ENCODE data around the gene SYNM. TPM values are rescaled to one million over a fixed set of nuclear protein-coding genes. Genes with fewer than 3 reads are reported as not detected.

The SYNM gene, protein sequence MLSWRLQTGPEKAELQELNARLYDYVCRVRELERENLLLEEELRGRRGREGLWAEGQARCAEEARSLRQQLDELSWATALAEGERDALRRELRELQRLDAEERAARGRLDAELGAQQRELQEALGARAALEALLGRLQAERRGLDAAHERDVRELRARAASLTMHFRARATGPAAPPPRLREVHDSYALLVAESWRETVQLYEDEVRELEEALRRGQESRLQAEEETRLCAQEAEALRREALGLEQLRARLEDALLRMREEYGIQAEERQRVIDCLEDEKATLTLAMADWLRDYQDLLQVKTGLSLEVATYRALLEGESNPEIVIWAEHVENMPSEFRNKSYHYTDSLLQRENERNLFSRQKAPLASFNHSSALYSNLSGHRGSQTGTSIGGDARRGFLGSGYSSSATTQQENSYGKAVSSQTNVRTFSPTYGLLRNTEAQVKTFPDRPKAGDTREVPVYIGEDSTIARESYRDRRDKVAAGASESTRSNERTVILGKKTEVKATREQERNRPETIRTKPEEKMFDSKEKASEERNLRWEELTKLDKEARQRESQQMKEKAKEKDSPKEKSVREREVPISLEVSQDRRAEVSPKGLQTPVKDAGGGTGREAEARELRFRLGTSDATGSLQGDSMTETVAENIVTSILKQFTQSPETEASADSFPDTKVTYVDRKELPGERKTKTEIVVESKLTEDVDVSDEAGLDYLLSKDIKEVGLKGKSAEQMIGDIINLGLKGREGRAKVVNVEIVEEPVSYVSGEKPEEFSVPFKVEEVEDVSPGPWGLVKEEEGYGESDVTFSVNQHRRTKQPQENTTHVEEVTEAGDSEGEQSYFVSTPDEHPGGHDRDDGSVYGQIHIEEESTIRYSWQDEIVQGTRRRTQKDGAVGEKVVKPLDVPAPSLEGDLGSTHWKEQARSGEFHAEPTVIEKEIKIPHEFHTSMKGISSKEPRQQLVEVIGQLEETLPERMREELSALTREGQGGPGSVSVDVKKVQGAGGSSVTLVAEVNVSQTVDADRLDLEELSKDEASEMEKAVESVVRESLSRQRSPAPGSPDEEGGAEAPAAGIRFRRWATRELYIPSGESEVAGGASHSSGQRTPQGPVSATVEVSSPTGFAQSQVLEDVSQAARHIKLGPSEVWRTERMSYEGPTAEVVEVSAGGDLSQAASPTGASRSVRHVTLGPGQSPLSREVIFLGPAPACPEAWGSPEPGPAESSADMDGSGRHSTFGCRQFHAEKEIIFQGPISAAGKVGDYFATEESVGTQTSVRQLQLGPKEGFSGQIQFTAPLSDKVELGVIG (N-terminal part only)
- total RNA-seq: 3.4 TPM
- polyA plus RNA-seq: 10.5 TPM
- long read RNA-seq, donor 1: 0 reads
- long read RNA-seq, donor 2: 0 reads
- long read RNA-seq, donor 3, full-length matches to known transcripts: 1 of 1 reads
- long read RNA-seq, donor 3, partial matches to known transcripts: 0 of 1 reads
- long read RNA-seq, donor 3, other reads (novel, unspliced or antisense): 0 of 1 reads
- long read RNA-seq, donor 4, full-length matches to known transcripts: 2 of 2 reads
- long read RNA-seq, donor 4, partial matches to known transcripts: 0 of 2 reads
- long read RNA-seq, donor 4, other reads (novel, unspliced or antisense): 0 of 2 reads
- long read RNA-seq, donor 5, full-length matches to known transcripts: 2 of 2 reads
- long read RNA-seq, donor 5, partial matches to known transcripts: 0 of 2 reads
- long read RNA-seq, donor 5, other reads (novel, unspliced or antisense): 0 of 2 reads
- long read RNA-seq, donor 6, full-length matches to known transcripts: 2 of 2 reads
- long read RNA-seq, donor 6, partial matches to known transcripts: 0 of 2 reads
- long read RNA-seq, donor 6, other reads (novel, unspliced or antisense): 0 of 2 reads
- long read RNA-seq, donor 7: 0 reads
- long read RNA-seq, donor 8: 0 reads
- long read RNA-seq, donor 9, full-length matches to known transcripts: 3 of 3 reads
- long read RNA-seq, donor 9, partial matches to known transcripts: 0 of 3 reads
- long read RNA-seq, donor 9, other reads (novel, unspliced or antisense): 0 of 3 reads
- long read RNA-seq, donor 10, full-length matches to known transcripts: 1 of 1 reads
- long read RNA-seq, donor 10, partial matches to known transcripts: 0 of 1 reads
- long read RNA-seq, donor 10, other reads (novel, unspliced or antisense): 0 of 1 reads

DNA sequence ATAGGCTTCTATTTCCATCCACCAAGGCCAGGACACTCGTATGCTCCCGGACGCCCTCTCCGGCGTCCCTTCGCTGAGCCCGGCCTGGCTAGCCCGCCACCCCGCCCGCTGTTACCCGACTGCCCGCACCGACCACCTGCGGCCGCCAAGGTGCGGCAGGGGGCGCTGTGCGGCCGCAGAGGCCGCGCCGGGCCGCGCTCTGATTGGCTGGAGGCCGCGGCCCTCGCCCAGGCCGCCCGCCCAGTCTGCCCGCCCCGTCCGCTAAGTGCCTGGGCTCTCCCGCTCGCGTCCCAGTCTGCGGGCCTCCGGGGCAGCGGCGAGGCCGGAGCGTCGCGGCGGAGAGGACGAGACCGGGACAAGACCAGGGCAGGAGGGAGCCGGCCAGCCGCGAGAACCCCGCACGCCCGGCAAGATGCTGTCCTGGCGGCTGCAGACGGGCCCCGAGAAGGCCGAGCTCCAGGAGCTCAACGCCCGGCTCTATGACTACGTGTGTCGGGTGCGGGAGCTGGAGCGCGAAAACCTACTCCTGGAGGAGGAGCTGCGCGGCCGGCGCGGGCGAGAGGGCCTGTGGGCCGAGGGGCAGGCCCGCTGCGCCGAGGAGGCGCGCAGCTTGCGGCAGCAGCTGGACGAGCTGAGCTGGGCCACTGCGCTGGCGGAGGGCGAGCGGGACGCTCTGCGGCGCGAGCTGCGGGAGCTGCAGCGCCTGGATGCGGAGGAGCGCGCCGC is at the start of gene SYNM:
SYNM (plus strand) TSS at position 293 of the 726 bp plus-strand sequence; CDS start at position 413, 120 bp downstream.
- Histone ChIP-seq H3K36me3 (ENCODE audit: control insufficient read depth in 2 of 2, insufficient read depth in 2 of 2, low read length in 1 of 2) (no peaks in the 10 kb centered on the region), H3K9me3 (ENCODE audit: control insufficient read depth in 2 of 2, insufficient read depth in 1 of 2, low read length in 1 of 2) (peaks cover 0 to 5% of the 10 kb centered on the region in 2 donors), H3K27me3 (ENCODE audit: control insufficient read depth in 2 of 2, insufficient read depth in 1 of 2, low read length in 1 of 2) (peaks cover 24 to 67% of the 10 kb centered on the region in 2 donors), H3K4me3 (ENCODE audit: low read length in 2 of 2) (peak within 1 kb of the TSS; percentile 32 to 58), H3K27ac (ENCODE audit: low read depth in 1 of 2, low read length in 1 of 2) (peak within 1 kb of the TSS in 1 of 2 donors; percentile 18), H3K4me1 (ENCODE audit: control insufficient read depth in 2 of 2, insufficient read depth in 2 of 2, low read length in 2 of 2) (peaks cover 15 to 16% of the 10 kb centered on the region in 2 donors)
- peak in 4 of 9 donors; percentile 18 to 47 (median 38) for DNase-seq (ENCODE audit: low read depth in 6 of 9, low spot score in 9 of 9)
- WGBS: 2% methylated on average over 91 of the region's 91 CpGs

DNA sequence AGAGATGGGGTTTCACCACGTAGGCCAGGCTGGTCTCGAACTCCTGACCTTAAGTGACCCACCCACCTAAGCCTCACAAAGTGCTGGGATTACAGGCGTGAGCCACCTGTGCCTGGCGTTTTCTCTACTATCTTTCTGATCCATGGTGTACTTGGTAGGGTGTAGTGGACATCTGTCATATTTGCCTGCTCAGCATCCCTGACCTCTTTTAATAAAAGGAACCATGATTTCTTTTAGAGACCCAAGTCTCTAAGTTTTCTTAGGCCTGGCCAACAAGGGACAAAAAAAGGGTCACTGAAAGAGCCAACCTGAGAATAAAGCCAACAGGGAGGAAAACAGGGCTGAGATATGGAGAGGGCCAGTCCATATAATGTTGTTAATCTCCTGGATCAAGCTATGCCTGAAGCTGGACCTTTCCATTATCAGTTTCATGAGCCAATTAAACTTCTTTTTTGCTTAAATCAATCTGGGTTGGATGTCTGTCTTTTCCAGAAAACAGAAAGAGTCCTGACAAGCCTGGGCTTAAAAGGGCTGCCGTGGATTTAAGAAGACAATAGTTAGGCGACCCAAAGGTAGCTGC is 49.2 kb upstream of the SYNM start:
- Histone ChIP-seq H3K27me3 (ENCODE audit: control insufficient read depth in 2 of 2, insufficient read depth in 1 of 2, low read length in 1 of 2) (peaks cover 0 to 8% of the 10 kb centered on the region in 2 donors), H3K36me3 (ENCODE audit: control insufficient read depth in 2 of 2, insufficient read depth in 2 of 2, low read length in 1 of 2) (no peaks in the 10 kb centered on the region), H3K4me1 (ENCODE audit: control insufficient read depth in 2 of 2, insufficient read depth in 2 of 2, low read length in 2 of 2) (peaks cover 12 to 31% of the 10 kb centered on the region in 2 donors), H3K4me3 (ENCODE audit: low read length in 2 of 2) (no peak overlapping the region), H3K9me3 (ENCODE audit: control insufficient read depth in 2 of 2, insufficient read depth in 1 of 2, low read length in 1 of 2) (no peaks in the 10 kb centered on the region), H3K27ac (ENCODE audit: low read depth in 1 of 2, low read length in 1 of 2) (no peak overlapping the region)
- WGBS: 80% methylated on average over 6 of the region's 6 CpGs
- DNase-seq (ENCODE audit: low read depth in 6 of 9, low spot score in 9 of 9): no peak

DNA sequence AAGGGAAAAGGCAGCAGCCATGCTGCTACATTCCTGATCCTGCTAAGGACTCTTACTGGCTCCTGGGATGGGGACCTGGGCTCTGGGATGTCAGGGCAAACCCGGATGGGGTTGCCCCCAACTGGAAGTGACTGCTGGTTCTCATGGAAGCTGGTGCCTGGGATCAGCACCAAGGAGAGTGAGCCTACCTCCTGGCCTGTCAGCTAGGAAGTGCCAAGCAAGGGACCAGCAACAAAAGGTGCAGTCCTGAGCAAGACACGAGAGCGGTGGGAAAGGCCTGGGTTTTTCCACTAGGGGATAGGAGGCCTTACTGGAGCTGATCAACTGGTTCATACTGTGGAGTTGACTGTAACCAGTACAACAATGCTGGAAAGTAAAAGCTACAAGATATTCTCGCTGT is 47.9 kb upstream of the SYNM start:
- Histone ChIP-seq H3K4me3 (ENCODE audit: low read length in 2 of 2) (no peak overlapping the region), H3K27me3 (ENCODE audit: control insufficient read depth in 2 of 2, insufficient read depth in 1 of 2, low read length in 1 of 2) (peaks cover 0 to 8% of the 10 kb centered on the region in 2 donors), H3K9me3 (ENCODE audit: control insufficient read depth in 2 of 2, insufficient read depth in 1 of 2, low read length in 1 of 2) (no peaks in the 10 kb centered on the region), H3K27ac (ENCODE audit: low read depth in 1 of 2, low read length in 1 of 2) (peak overlapping the region in 1 of 2 donors; percentile 61), H3K4me1 (ENCODE audit: control insufficient read depth in 2 of 2, insufficient read depth in 2 of 2, low read length in 2 of 2) (peaks cover 11 to 28% of the 10 kb centered on the region in 2 donors), H3K36me3 (ENCODE audit: control insufficient read depth in 2 of 2, insufficient read depth in 2 of 2, low read length in 1 of 2) (no peaks in the 10 kb centered on the region)
- WGBS: 95% methylated on average over 4 of the region's 4 CpGs
- DNase-seq (ENCODE audit: low read depth in 6 of 9, low spot score in 9 of 9): no peak

DNA sequence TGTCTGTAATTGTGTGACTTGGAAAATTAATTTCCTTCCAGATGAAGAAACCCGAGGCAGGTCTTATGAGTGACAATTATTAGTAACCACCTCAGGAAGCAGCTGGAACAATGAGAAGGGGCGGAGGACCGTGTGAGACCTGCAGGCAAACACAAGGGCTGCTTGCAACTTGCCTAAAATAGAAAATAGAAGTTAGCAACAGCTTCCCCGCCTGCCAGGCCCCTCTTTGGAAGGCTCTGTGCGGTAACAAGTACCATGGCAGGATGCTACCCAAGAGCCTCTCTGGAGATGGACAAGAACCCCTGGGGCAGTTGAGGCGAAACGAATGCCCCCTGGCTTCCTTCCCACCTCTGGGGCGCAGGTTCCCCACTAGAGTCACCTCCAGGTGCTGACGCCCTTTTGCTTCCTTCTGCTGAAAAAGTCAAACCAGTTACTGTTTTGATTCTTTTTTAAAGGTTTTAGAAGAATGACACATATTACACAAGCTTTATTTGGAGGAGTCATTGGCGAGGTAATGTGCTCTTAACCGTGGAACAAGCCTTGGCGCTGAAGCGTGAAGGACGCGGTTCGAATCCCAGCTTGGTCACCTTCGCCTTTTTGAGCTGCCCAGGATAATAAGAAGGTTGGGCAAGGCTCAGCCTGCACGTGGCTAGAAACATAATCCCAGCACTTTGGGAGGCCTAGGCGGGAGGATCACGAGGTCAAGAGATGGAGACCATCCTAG is 47.0 kb upstream of the SYNM start:
- peaks cover 0 to 8% of the 10 kb centered on the region in 2 donors for H3K27me3 ChIP-seq (ENCODE audit: control insufficient read depth in 2 of 2, insufficient read depth in 1 of 2, low read length in 1 of 2)
- peak overlapping the region; percentile 60 to 75 for H3K27ac ChIP-seq (ENCODE audit: low read depth in 1 of 2, low read length in 1 of 2)
- H3K36me3 ChIP-seq (ENCODE audit: control insufficient read depth in 2 of 2, insufficient read depth in 2 of 2, low read length in 1 of 2): no peaks in the 10 kb centered on the region
- peaks cover 8 to 24% of the 10 kb centered on the region in 2 donors for H3K4me1 ChIP-seq (ENCODE audit: control insufficient read depth in 2 of 2, insufficient read depth in 2 of 2, low read length in 2 of 2)
- no peaks in the 10 kb centered on the region for H3K9me3 ChIP-seq (ENCODE audit: control insufficient read depth in 2 of 2, insufficient read depth in 1 of 2, low read length in 1 of 2)
- no peak overlapping the region for H3K4me3 ChIP-seq (ENCODE audit: low read length in 2 of 2)
- 46% methylated on average over 20 of the region's 20 CpGs for WGBS
- peak in 1 of 9 donors; percentile 51 for DNase-seq (ENCODE audit: low read depth in 6 of 9, low spot score in 9 of 9)

DNA sequence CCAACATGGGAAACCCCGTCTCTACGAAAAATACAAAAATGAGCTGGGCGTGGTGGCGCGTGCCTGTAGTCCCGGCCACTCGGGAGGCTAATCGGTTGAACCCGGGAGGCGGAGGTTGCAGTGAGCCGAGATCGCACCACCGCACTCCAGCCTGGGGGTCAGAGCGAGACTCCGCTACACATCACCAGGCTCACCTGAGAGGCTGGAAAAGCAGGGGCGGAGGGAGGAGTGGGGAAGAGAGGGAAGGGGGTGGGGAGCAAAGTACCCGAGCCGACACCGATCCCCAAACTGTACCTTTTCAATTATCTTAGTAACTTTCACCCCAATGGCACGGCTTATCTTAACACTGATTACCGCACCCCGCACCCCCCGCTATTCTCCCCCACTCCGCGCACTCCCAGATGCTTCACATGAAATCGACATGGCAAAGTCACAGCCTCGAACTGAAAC is 46.4 kb upstream of the SYNM start:
- H3K27ac ChIP-seq (ENCODE audit: low read depth in 1 of 2, low read length in 1 of 2): peak overlapping the region; percentile 45 to 46
- peaks cover 8 to 24% of the 10 kb centered on the region in 2 donors for H3K4me1 ChIP-seq (ENCODE audit: control insufficient read depth in 2 of 2, insufficient read depth in 2 of 2, low read length in 2 of 2)
- 54% methylated on average over 27 of the region's 27 CpGs for WGBS
- H3K9me3 ChIP-seq (ENCODE audit: control insufficient read depth in 2 of 2, insufficient read depth in 1 of 2, low read length in 1 of 2): no peaks in the 10 kb centered on the region
- no peak for DNase-seq (ENCODE audit: low read depth in 6 of 9, low spot score in 9 of 9)
- H3K4me3 ChIP-seq (ENCODE audit: low read length in 2 of 2): peak overlapping the region; percentile 41 to 62
- H3K36me3 ChIP-seq (ENCODE audit: control insufficient read depth in 2 of 2, insufficient read depth in 2 of 2, low read length in 1 of 2): no peaks in the 10 kb centered on the region
- H3K27me3 ChIP-seq (ENCODE audit: control insufficient read depth in 2 of 2, insufficient read depth in 1 of 2, low read length in 1 of 2): peaks cover 0 to 8% of the 10 kb centered on the region in 2 donors

DNA sequence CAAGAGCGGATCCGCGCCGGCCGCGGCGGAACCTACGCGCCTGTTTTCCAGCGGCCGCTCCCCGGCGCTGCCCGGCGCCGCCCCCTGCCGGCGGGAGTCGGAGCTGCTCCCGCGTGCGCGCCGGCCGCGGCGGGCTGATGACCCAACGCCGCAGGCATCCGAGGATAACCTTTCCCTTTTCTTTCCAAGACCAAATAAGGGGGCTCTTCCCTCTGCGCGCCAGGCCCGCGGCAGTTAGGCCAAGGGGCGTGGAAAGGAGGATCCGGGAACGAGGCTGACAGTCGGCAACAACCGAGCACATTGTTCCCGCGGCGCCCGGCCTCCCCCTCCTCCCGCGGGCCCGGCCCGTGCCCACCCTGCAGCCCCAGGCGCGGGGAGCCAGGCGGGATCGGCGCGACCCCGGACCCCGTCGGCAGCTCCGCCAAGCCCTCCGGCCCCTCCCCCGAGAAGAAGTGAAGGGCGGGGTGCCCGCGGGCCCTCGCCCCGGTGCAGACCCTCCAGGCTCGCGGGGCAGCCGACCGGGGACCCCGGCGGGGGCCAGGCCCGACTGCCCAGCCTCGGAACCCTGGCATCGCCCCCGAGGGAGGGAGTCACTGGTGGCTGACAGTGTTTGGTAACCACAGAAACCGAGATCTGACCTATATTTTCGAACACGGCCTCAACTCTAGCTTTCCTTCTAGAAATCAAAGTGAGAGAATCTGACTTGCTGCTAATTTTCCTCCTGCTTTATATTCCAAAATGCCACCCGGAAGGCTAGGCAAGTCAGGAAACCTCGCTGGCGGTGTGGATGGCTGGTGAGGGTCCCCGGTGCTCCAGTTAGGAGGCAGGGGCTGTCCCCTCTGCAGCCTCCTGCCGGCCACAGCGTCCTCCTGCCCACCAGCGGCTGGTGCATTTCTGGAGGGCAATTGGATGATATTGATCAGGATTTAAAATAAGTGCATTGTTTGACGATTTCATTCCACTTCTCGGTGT is 45.6 kb upstream of the SYNM start:
- H3K27me3 ChIP-seq (ENCODE audit: control insufficient read depth in 2 of 2, insufficient read depth in 1 of 2, low read length in 1 of 2): peaks cover 0 to 8% of the 10 kb centered on the region in 2 donors
- H3K4me1 ChIP-seq (ENCODE audit: control insufficient read depth in 2 of 2, insufficient read depth in 2 of 2, low read length in 2 of 2): peaks cover 8 to 24% of the 10 kb centered on the region in 2 donors
- peak in 8 of 9 donors; percentile 37 to 75 (median 47) for DNase-seq (ENCODE audit: low read depth in 6 of 9, low spot score in 9 of 9)
- no peaks in the 10 kb centered on the region for H3K36me3 ChIP-seq (ENCODE audit: control insufficient read depth in 2 of 2, insufficient read depth in 2 of 2, low read length in 1 of 2)
- H3K4me3 ChIP-seq (ENCODE audit: low read length in 2 of 2): peak overlapping the region; percentile 53 to 62
- H3K9me3 ChIP-seq (ENCODE audit: control insufficient read depth in 2 of 2, insufficient read depth in 1 of 2, low read length in 1 of 2): no peaks in the 10 kb centered on the region
- peak overlapping the region in 1 of 2 donors; percentile 5 for H3K27ac ChIP-seq (ENCODE audit: low read depth in 1 of 2, low read length in 1 of 2)
- 7% methylated on average over 86 of the region's 86 CpGs for WGBS

Data from thymus (tissue), 14 donors.